ENCODE data around the gene TSPAN11. TPM values are rescaled to one million over a fixed set of nuclear protein-coding genes. Genes with fewer than 3 reads are reported as not detected.

The TSPAN11 gene
- total RNA-seq, 2 experiments from 2014 or later, result not detected

DNA sequence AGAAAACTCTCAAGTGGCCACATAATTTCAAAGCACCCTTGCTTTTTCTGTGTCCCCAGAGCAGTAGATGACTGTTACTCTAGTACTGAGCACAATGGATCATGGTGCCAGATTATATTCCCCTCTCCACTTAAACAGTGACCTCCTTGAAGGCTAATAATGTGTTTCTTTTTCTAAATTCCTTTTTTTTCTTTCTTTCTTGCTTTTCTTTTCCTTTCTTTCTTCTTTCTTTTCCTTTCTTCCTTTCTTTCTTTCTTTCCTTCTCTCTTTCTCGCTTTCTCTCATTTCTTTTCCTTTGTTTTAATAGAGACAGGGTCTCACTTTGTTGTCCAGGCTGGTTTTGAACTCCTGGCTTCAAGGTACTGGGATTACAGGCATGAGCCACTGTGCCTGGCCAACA, 26.2 kb upstream of the TSPAN11 start:
- Mint-ChIP-seq H3K9me3 (no peaks in the 10 kb centered on the region), H3K36me3 (no peaks in the 10 kb centered on the region), H3K27me3 (peaks cover 7% of the 10 kb centered on the region), H3K27ac (no peak overlapping the region), H3K4me3 (no peak overlapping the region), H3K4me1 (no peaks in the 10 kb centered on the region)
- POLR2A ChIA-PET, result no interaction called here
- DNase-seq (no peak), ATAC-seq (ENCODE audit: low read depth) (no peak)

DNA sequence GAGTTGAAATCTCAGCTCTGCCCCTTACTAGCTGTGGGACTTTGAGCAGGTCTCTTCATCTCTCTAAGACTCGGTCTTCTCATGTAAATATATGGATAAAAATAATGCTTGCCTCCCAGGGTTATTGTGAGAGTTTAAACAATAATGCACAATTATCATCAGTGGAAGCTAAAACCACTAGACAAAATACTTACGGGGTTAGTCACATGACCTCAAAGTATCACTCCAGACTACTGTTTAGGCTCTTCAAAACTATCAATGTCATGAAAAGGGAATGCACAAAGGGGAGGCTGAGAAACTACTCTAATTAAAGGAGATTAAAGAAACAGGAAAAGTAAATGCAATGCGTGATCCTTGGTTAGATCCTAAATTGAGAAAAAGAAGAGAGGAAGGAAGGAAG, 24.5 kb upstream of the TSPAN11 start:
- Mint-ChIP-seq H3K27ac (no peak overlapping the region), H3K36me3 (no peaks in the 10 kb centered on the region), H3K4me1 (no peaks in the 10 kb centered on the region), H3K4me3 (no peak overlapping the region), H3K9me3 (no peaks in the 10 kb centered on the region), H3K27me3 (peaks cover 7% of the 10 kb centered on the region)
- ATAC-seq (ENCODE audit: low read depth) (no peak), DNase-seq (no peak)
- POLR2A ChIA-PET, result no interaction called here

DNA sequence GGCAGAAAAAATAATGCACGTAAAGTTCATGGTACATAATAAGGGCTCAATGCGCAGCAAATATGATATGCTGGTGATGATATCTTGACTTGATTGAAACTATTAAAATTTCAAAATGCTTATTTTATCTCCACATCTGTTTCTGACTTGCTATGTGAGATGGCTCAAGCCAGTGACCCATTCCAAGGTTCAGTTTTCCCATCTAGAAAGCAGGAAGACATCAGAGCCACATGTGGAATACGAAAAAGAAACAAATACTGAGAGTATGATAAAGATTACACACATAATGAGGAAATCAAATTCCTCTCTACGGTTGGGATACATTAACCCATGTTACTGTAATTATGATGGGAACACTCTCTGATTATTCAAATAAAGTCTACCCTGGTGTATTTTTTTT, 24.0 kb upstream of the TSPAN11 start:
- ATAC-seq (ENCODE audit: low read depth), result no peak
- POLR2A ChIA-PET, result no interaction called here
- no peak overlapping the region for H3K4me3 Mint-ChIP-seq
- H3K27ac Mint-ChIP-seq, result no peak overlapping the region
- H3K27me3 Mint-ChIP-seq, result peaks cover 7% of the 10 kb centered on the region
- H3K36me3 Mint-ChIP-seq, result no peaks in the 10 kb centered on the region
- no peaks in the 10 kb centered on the region for H3K9me3 Mint-ChIP-seq
- H3K4me1 Mint-ChIP-seq, result no peaks in the 10 kb centered on the region
- no peak for DNase-seq

DNA sequence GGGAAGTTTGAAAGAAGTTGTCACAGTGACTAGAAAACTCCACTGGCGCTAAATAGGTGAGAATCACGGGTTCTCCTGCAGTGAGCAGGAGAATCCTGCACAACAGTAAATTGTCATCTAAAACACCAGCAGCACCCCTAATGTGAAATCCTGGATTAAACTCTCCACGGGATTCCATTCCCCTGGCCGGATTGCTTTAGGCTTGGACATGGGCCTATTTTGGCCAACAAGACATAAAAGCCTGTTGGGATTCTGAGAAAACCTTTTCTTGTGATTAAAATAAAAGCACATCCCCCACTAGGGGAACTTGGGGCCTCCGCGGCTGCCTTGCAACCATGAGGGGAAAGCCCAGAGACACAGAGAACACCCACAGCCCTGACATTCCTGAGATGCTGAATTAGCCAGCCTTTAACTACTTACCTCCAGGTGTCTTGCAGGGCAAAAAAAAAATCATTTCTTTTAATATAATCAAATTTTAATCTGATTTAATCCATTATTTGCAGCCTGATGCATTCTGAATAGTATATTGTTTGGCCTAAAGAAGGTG, 21.0 kb upstream of the TSPAN11 start:
- no peaks in the 10 kb centered on the region for H3K4me1 Mint-ChIP-seq
- DNase-seq, result no peak

DNA sequence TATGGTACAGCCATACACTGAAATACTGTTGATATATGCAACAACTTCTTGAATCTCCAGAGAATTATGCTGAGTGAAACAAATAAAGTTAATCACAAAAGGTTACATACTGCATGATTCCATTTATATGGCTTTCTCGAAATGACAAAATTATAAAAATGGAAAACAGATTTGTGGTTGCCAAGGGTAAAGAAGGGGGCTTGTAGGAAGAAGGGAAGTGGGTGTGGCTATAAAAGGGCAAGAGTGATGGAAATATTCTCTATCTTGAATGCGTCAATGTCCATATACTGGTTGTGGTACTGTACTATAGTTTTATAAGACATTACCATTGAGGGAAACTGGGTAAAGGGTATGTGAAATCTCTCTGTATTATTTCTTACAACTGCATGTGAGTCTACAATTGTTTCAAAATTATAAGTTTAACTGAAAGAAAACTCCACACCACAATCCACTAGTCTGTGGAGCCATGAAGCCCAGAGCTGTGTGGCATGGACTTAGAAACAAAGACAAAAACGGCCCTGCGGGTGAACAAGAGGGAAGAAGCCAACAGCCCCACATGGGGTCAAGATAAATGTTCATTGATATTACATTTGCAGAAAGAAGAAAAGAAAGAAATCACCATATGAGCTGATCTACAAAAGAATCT, 18.3 kb upstream of the TSPAN11 start:
- no peak for ATAC-seq (ENCODE audit: low read depth)
- no peak for DNase-seq
- H3K4me1 Mint-ChIP-seq, result no peaks in the 10 kb centered on the region
- H3K9me3 Mint-ChIP-seq, result no peaks in the 10 kb centered on the region
- peaks cover 5% of the 10 kb centered on the region for H3K27me3 Mint-ChIP-seq
- H3K27ac Mint-ChIP-seq, result no peak overlapping the region
- no peaks in the 10 kb centered on the region for H3K36me3 Mint-ChIP-seq
- H3K4me3 Mint-ChIP-seq, result no peak overlapping the region
- POLR2A ChIA-PET, result no interaction called here

More for the DNA sequence above, 21.0 kb upstream of the TSPAN11 start:
- Mint-ChIP-seq H3K36me3 (no peaks in the 10 kb centered on the region), H3K27ac (no peak overlapping the region), H3K27me3 (peaks cover 6% of the 10 kb centered on the region), H3K9me3 (no peaks in the 10 kb centered on the region), H3K4me3 (no peak overlapping the region)
- POLR2A ChIA-PET, result no interaction called here
- no peak for ATAC-seq (ENCODE audit: low read depth)

DNA sequence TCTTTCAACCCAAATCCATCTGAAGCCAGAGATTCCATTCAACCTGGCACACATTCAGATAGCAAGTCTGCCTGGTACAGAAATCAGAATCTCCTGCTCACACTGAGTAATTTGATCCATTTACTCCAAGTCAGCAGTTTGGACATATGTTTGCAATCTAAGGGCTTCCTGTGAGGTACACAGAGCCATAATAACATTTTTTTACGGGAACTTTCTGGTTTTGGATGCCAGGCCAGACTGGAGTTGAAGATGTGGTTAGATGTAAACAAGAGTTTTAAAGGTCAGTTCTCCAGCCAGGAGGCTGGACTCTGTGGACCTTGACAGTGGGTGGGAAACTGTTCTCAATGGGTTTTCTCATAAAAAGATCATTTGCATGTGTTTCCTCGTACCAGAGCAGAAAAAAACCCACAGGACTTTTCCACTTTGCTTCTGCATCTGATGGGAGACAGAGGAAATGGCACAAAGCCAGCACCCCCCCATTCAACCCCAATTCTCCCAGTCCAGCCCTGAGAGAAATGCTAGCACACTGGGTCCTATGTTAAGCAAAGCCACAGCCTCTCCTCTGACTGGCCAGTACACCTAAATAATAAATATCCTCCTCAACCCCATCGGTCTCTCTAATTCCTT, 17.7 kb upstream of the TSPAN11 start:
- peaks cover 7% of the 10 kb centered on the region for H3K27me3 Mint-ChIP-seq
- H3K4me3 Mint-ChIP-seq, result no peak overlapping the region
- DNase-seq (no peak), ATAC-seq (ENCODE audit: low read depth) (no peak)
- H3K27ac Mint-ChIP-seq, result no peak overlapping the region
- no peaks in the 10 kb centered on the region for H3K4me1 Mint-ChIP-seq
- POLR2A ChIA-PET, result no interaction called here
- H3K36me3 Mint-ChIP-seq, result no peaks in the 10 kb centered on the region
- H3K9me3 Mint-ChIP-seq, result no peaks in the 10 kb centered on the region

DNA sequence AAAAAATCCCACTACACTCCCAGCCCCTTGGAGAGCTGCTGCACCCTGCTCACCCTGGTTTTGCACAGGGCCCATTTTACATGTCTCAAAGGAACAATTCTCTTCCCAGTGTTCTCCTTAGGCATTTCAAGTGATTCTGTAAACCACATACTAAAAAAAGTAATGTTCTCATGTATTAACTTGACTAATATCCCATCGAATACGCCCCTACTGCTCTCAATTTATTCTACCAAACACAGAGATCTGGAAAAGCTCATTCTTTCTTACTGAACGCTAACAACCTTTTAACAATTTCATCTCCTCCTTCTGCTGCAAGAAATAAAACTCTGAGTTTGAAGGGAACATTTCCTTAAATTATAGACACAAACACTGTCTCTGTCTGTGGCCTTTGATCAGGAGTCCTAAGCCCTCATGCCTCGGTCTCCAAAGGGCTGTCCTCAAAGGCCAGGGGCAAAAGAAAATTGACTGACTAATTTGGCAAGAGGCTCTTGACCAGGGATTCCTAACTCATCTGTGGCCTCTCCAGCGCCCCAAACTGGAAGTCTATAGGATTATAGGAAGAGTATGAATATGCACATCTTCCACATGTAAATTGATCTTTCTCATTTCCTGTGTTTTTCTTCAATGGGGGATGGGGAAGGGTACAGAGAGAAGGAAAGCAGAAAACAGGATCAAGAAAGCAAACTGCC, 17.1 kb upstream of the TSPAN11 start:
- Mint-ChIP-seq H3K27me3 (peaks cover 7% of the 10 kb centered on the region), H3K9me3 (no peaks in the 10 kb centered on the region), H3K36me3 (no peaks in the 10 kb centered on the region), H3K4me3 (no peak overlapping the region), H3K4me1 (no peaks in the 10 kb centered on the region), H3K27ac (no peak overlapping the region)
- DNase-seq (no peak), ATAC-seq (ENCODE audit: low read depth) (no peak)
- POLR2A ChIA-PET, result no interaction called here

DNA sequence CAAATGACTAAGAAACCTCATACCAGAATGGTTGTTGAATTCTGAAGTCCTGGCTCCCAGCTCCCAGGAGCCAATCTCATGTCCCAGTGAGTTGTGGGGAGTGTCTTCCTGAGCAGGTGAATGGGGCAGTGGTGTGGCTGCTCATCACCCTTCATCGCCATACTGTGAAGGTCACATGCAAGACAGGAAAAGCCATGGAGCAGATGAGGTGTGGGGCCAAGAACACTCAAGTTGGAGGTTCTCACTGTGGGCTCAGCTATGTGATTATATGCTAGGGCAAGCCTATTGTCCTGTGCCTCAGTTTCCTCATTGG, 16.6 kb upstream of the TSPAN11 start:
- no peak overlapping the region for H3K4me3 Mint-ChIP-seq
- no peak for ATAC-seq (ENCODE audit: low read depth)
- H3K27me3 Mint-ChIP-seq, result peaks cover 7% of the 10 kb centered on the region
- POLR2A ChIA-PET, result no interaction called here
- no peaks in the 10 kb centered on the region for H3K36me3 Mint-ChIP-seq
- no peaks in the 10 kb centered on the region for H3K4me1 Mint-ChIP-seq
- no peaks in the 10 kb centered on the region for H3K9me3 Mint-ChIP-seq
- DNase-seq, result no peak
- H3K27ac Mint-ChIP-seq, result no peak overlapping the region

DNA sequence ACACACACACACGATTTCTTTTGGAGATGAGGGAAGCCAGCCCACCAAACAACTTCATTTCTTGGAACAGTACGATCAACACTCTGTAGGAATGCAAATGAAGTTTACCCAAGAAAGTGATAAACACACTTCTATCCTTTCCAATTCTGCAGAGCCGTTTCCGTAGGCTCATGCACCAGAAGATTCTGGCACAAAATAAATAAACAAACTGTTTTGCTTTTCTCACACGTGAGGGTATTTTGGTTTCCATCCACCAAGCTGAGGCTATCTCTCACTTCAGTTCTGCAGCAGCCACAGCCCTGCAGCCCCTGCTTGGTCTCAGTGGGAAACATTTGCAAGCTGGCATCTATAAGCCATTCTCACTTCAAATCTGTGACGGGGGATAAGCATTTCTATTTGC, 15.3 kb upstream of the TSPAN11 start:
- POLR2A ChIA-PET, result interaction anchor here (0.7 kb wide), 1 partner anchor 58 kb away, joined by 3 read pairs; no protein-coding TSS in a partner anchor
- peaks cover 7% of the 10 kb centered on the region for H3K27me3 Mint-ChIP-seq

DNA sequence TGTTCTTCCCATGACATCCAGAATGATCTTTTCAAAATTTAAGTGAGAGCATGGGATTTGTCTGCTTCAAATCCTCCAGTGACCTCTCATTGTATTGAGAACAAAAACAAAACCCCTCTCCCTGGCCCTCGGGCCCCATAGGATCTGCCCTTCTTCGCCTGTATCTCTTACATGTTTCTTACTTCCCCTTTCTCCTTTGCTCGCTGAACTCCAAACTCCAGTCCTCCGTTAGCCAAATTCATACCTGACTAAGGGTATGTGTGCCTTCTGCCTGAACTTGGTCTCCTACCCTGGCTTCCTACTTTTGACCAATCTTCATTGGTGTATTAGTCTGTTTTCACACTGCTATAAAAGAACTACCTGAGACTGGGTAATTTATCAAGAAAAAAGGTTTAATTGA, 13.2 kb upstream of the TSPAN11 start:
- H3K27ac Mint-ChIP-seq, result no peak overlapping the region

More for the DNA sequence above, 15.3 kb upstream of the TSPAN11 start:
- H3K27ac Mint-ChIP-seq, result no peak overlapping the region
- H3K4me1 Mint-ChIP-seq, result no peaks in the 10 kb centered on the region
- H3K4me3 Mint-ChIP-seq, result no peak overlapping the region
- no peak for ATAC-seq (ENCODE audit: low read depth)
- H3K36me3 Mint-ChIP-seq, result no peaks in the 10 kb centered on the region
- DNase-seq, result no peak
- no peaks in the 10 kb centered on the region for H3K9me3 Mint-ChIP-seq

DNA sequence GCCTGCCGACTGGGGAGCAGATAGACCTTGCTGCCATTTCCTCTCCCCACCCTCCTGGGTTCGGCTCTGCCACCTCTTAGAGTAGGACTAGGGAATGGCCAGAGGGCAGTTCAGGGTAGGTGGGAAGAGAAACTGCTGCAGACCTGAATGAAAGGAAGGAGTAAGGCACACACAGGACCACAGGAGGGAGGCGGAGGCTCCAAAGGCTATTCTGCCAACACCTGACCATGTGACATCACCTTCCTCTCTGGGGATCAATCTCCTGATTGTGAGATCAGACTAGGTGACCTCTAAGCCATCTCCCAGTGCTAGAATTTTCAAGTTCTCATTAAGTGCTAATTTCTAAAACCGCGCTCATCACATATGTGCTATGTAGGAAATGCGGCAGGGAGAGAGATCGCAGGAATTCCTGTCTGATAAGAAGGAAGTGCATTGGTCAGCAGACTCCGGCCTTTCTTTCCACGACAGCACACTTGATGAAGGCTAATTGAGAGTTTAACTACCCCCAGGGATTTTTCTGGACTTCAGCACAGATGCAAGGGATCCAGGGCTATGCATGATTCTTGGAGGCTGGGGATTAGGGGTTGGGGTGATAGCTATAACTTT, 11.5 kb upstream of the TSPAN11 start:
- Mint-ChIP-seq H3K4me3 (no peak overlapping the region), H3K4me1 (no peaks in the 10 kb centered on the region), H3K27ac (no peak overlapping the region), H3K9me3 (no peaks in the 10 kb centered on the region), H3K27me3 (peaks cover 15% of the 10 kb centered on the region), H3K36me3 (no peaks in the 10 kb centered on the region)
- DNase-seq (no peak), ATAC-seq (ENCODE audit: low read depth) (no peak)
- POLR2A ChIA-PET, result no interaction called here

More for the DNA sequence above, 13.2 kb upstream of the TSPAN11 start:
- H3K4me1 Mint-ChIP-seq, result no peaks in the 10 kb centered on the region
- peaks cover 13% of the 10 kb centered on the region for H3K27me3 Mint-ChIP-seq
- DNase-seq (no peak), ATAC-seq (ENCODE audit: low read depth) (no peak)
- H3K36me3 Mint-ChIP-seq, result no peaks in the 10 kb centered on the region
- H3K9me3 Mint-ChIP-seq, result no peaks in the 10 kb centered on the region
- POLR2A ChIA-PET, result no interaction called here
- no peak overlapping the region for H3K4me3 Mint-ChIP-seq

DNA sequence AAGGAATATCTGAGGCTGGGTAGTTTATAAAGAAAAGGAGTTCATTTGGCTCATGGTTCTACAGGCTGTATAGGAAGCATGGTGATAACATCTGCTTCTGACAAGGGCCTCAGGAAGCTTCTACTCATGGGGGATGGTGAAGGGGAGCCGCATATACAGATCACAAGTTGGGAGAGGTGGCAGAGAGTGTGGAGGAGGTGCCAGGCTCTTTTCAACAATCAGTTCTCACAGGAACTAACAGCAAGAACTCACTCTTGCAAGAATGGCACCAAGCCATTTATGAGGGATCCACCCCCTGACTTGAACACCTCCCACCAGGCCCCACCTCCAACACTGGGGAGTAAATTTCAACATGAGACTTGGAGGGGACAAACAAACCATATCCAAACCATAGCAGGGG, 3.5 kb upstream of the TSPAN11 start:
- Mint-ChIP-seq H3K27ac (no peak overlapping the region), H3K4me3 (no peak overlapping the region), H3K27me3 (peaks cover 38% of the 10 kb centered on the region), H3K9me3 (no peaks in the 10 kb centered on the region), H3K4me1 (no peaks in the 10 kb centered on the region), H3K36me3 (no peaks in the 10 kb centered on the region)
- POLR2A ChIA-PET, result no interaction called here
- ATAC-seq (ENCODE audit: low read depth) (no peak), DNase-seq (no peak)

DNA sequence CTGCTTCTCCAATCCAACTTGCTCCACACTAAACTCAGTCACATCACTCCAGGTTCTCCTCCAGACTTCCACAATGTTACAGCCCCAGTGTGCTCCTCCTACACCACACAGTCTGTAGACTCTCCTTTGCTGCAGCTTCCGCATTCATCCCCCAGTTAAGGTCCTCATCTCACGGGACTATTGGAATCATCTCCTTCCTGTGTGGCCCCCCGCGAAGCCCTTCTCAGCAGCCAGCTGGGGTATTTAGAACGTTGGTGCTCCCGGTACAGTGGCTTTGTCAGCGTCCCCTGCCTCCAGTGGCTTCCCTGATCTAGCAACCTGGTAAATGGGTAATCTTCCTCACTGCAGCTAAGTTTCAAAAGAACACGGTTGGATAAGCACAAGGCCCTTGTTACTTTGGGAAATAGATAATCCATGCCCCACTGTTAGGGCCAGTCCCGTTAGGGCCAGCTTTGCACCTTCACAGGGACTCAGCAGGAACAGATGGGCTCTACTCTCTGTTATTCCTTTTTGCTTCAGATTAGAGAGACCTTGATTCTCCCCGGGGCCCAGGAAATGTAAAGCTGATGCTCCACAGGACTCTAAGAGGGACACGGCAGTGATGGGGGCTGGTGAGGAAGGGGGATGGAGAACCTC, 823 bp upstream of the TSPAN11 start:
- H3K27ac Mint-ChIP-seq, result no peak overlapping the region

More for the DNA sequence above, 823 bp upstream of the TSPAN11 start:
- DNase-seq (no peak), ATAC-seq (ENCODE audit: low read depth) (no peak)
- H3K27me3 Mint-ChIP-seq, result peaks cover 42% of the 10 kb centered on the region
- no peaks in the 10 kb centered on the region for H3K9me3 Mint-ChIP-seq
- no peak overlapping the region for H3K4me3 Mint-ChIP-seq
- POLR2A ChIA-PET, result no interaction called here
- H3K36me3 Mint-ChIP-seq, result no peaks in the 10 kb centered on the region
- no peaks in the 10 kb centered on the region for H3K4me1 Mint-ChIP-seq
